Germinal center (tissue), 1 donor: ENCODE data around the gene FSTL1.

Experiments used
- DNase-seq: peaks from one replicate; pipeline ENCODE4 v3.0.0; 2012; ENCODE audit warnings: mixed read lengths, low spot score

The FSTL1 gene

GRCh38 chr3:120468635-120469295, 18.0 kb upstream of the FSTL1 start:
- DNase-seq: no peak

GRCh38 chr3:120462409-120462959, 11.7 kb upstream of the FSTL1 start:
- DNase-seq: no peak

- DNase-seq: no peak
These were observed 10.6 kb upstream of the FSTL1 start for GRCh38 chr3:120461416-120461815.

- DNase-seq: no peak
These were observed 10.1 kb upstream of the FSTL1 start for GRCh38 chr3:120460862-120461261.

GRCh38 chr3:120460181-120460790, 9.5 kb upstream of the FSTL1 start:
- DNase-seq: no peak

GRCh38 chr3:120459196-120459595, 8.4 kb upstream of the FSTL1 start:
- DNase-seq: no peak

- DNase-seq: no peak
These were observed 7.0 kb upstream of the FSTL1 start for GRCh38 chr3:120457827-120458226.

- DNase-seq: no peak
These were observed 3.4 kb upstream of the FSTL1 start for GRCh38 chr3:120454076-120454689.

- DNase-seq: no peak
These were observed 2.0 kb upstream of the FSTL1 start for GRCh38 chr3:120452816-120453215.

GRCh38 chr3:120451806-120452205, 1.0 kb upstream of the FSTL1 start:
- DNase-seq: no peak

- no peak for DNase-seq
These were observed 525 bp upstream of the FSTL1 start for GRCh38 chr3:120451272-120451761.

GRCh38 chr3:120449701-120450599, 842 bp downstream of the FSTL1 start:
- peak; percentile 13 for DNase-seq

GRCh38 chr3:120449251-120449650, 1.5 kb downstream of the FSTL1 start:
- no peak for DNase-seq

- DNase-seq: no peak
These were observed 2.0 kb downstream of the FSTL1 start for GRCh38 chr3:120448756-120449155.

GRCh38 chr3:120446891-120447668, 3.7 kb downstream of the FSTL1 start:
- DNase-seq: no peak

- DNase-seq: no peak
These were observed 5.1 kb downstream of the FSTL1 start for GRCh38 chr3:120445654-120446053.

GRCh38 chr3:120443626-120444123, 7.1 kb downstream of the FSTL1 start:
- DNase-seq: no peak

GRCh38 chr3:120442975-120443517, 7.7 kb downstream of the FSTL1 start:
- DNase-seq: no peak

- DNase-seq: no peak
These were observed 9.0 kb downstream of the FSTL1 start for GRCh38 chr3:120441776-120442175.

- DNase-seq: no peak
These were observed 10.0 kb downstream of the FSTL1 start for GRCh38 chr3:120440762-120441161.
